Upper lobe of left lung (tissue), 6 donors: ENCODE data around the gene LAD1. TPM values are rescaled to one million over a fixed set of nuclear protein-coding genes. Genes with fewer than 3 reads are reported as not detected.

Experiments
- ATAC-seq, 2 donors: fragments of 200-7000 bp; cut with Tn5 transposase; one replicate each; pipeline ENCODE4 v1.9.1; 2022; ENCODE audit warnings: mild to moderate bottlenecking in 2 of 2, moderate library complexity in 2 of 2; ENCODE audit not compliant: low FRiP score in 2 of 2
- DNase-seq, 2 donors: peaks; one replicate each; pipeline ENCODE4 v3.0.0-alpha.2; 2019 to 2020
- H3K27ac ChIP-seq, 4 donors: fragments of 200-600 bp; sonication (generic); one replicate each; pipeline ENCODE4 v1.5.1; 2016 to 2019
- H3K27me3 ChIP-seq, 4 donors: fragments of 200-600 bp; sonication (generic); one replicate each; pipeline ENCODE4 v1.5.1; 2017 to 2019
- H3K36me3 ChIP-seq, 4 donors: fragments of 200-600 bp; sonication (generic); one replicate each; pipeline ENCODE4 v1.5.1; 2016 to 2019
- H3K4me1 ChIP-seq, 4 donors: fragments of 200-600 bp; sonication (generic); one replicate each; pipeline ENCODE4 v1.5.1; 2018 to 2019
- H3K4me3 ChIP-seq, 4 donors: fragments of 200-600 bp; sonication (generic); one replicate each; pipeline ENCODE4 v1.5.1; 2017 to 2019; ENCODE audit warnings: mild to moderate bottlenecking in 2 of 4, moderate library complexity in 1 of 4
- H3K9me3 ChIP-seq, 4 donors: fragments of 200-600 bp; sonication (generic); one replicate each; pipeline ENCODE4 v1.5.1; 2018 to 2019
- CTCF ChIP-seq, 6 experiments: fragments of 450-650 bp in 4 of 6; fragments of 200-600 bp in 2 of 6; sonication (generic) in 2 of 6; IDR thresholded peaks; one replicate each; pipeline ENCODE4 v1.5.1; 2016 to 2019; ENCODE audit warnings: antibody characterized with exemption in 6 of 6
- EP300 ChIP-seq, 4 donors: sonication (generic); formaldehyde crosslinking; IDR thresholded peaks; one replicate each; pipeline ENCODE4 v1.5.1; 2017; ENCODE audit warnings: antibody characterized with exemption in 4 of 4, control low read depth in 2 of 4
- POLR2A ChIP-seq, 4 donors: fragments of 450-650 bp; IDR thresholded peaks; one replicate each; pipeline ENCODE4 v1.5.1; 2016 to 2017; ENCODE audit warnings: antibody characterized with exemption in 4 of 4, mild to moderate bottlenecking in 2 of 4
- POLR2AphosphoS5 ChIP-seq, 2 donors: sonication (generic); formaldehyde crosslinking; IDR thresholded peaks; one replicate each; pipeline ENCODE4 v1.5.1; 2017; ENCODE audit warnings: antibody characterized with exemption in 2 of 2
- WGBS, 2 donors: methylation state at CpG; one replicate each; pipeline ENCODE4 v1.1.5; 2017 to 2018; 5-methylcytosine and 5-hydroxymethylcytosine counted together
- total RNA-seq, 6 donors: library from RNA; depleted of rRNA in 4 of 6; stranded (reverse); fragments of >200 nt in 4 of 6; gene quantifications; one replicate each; pipeline versions ENCODE4 v1.1.0 to v1.2.1, GENCODE V29; 2016 to 2021
- donor health status: DM: no; HTN: no; CAD: no; lungs with moderate emphysema.
- donor health status: DM: no; HTN: yes; CAD: no; lungs with severe emphysema.

LAD1 gene
- total RNA-seq, 6 donors from 2014 or later = 12.6 to 48.1 (median 39.1) TPM

- Histone ChIP-seq H3K4me3 (no peak overlapping the region), H3K27me3 (no peaks in the 10 kb centered on the region), H3K9me3 (no peaks in the 10 kb centered on the region), H3K27ac (no peak overlapping the region), H3K36me3 (no peaks in the 10 kb centered on the region), H3K4me1 (no peaks in the 10 kb centered on the region)
- no peak for TF ChIP-seq CTCF (IDR thresholded peaks at IDR 0.05)
- no peak for TF ChIP-seq POLR2AphosphoS5 (IDR thresholded peaks at IDR 0.05)
- TF ChIP-seq POLR2A (IDR thresholded peaks at IDR 0.05) = no peak
- TF ChIP-seq EP300 (IDR thresholded peaks at IDR 0.05) = no peak
- DNase-seq = no peak
- no peak for ATAC-seq
- WGBS, 2 donors = 87 to 100% methylated on average over 4 to 7 of the region's 7 CpGs
Observed at GRCh38 chr1:201420608-201421002, 21.5 kb upstream of the LAD1 start.

GRCh38 chr1:201419746-201420607 is 20.9 kb upstream of the LAD1 start:
- no peaks in the 10 kb centered on the region for H3K9me3 ChIP-seq
- ATAC-seq (no peak), DNase-seq (no peak)
- WGBS, 2 donors = 79 to 81% methylated on average over 10 to 12 of the region's 12 CpGs
- no peak overlapping the region for H3K4me3 ChIP-seq
- H3K27me3 ChIP-seq = no peaks in the 10 kb centered on the region
- TF ChIP-seq CTCF (IDR thresholded peaks at IDR 0.05) (no peak), EP300 (IDR thresholded peaks at IDR 0.05) (no peak), POLR2AphosphoS5 (IDR thresholded peaks at IDR 0.05) (no peak), POLR2A (IDR thresholded peaks at IDR 0.05) (no peak)
- H3K4me1 ChIP-seq = no peaks in the 10 kb centered on the region
- no peaks in the 10 kb centered on the region for H3K36me3 ChIP-seq
- H3K27ac ChIP-seq = no peak overlapping the region

GRCh38 chr1:201419256-201419655 is 20.1 kb upstream of the LAD1 start:
- WGBS, 2 donors = 82 to 89% methylated on average over 4 of the region's 4 CpGs
- ATAC-seq = no peak
- H3K4me1 ChIP-seq = no peaks in the 10 kb centered on the region
- H3K4me3 ChIP-seq = no peak overlapping the region
- no peak for DNase-seq
- H3K36me3 ChIP-seq = no peaks in the 10 kb centered on the region
- no peak overlapping the region for H3K27ac ChIP-seq
- no peaks in the 10 kb centered on the region for H3K27me3 ChIP-seq
- no peaks in the 10 kb centered on the region for H3K9me3 ChIP-seq
- TF ChIP-seq POLR2AphosphoS5 (IDR thresholded peaks at IDR 0.05) = no peak
- TF ChIP-seq EP300 (IDR thresholded peaks at IDR 0.05) = no peak
- no peak for TF ChIP-seq POLR2A (IDR thresholded peaks at IDR 0.05)
- no peak for TF ChIP-seq CTCF (IDR thresholded peaks at IDR 0.05)

- Histone ChIP-seq H3K9me3 (no peaks in the 10 kb centered on the region), H3K27me3 (no peaks in the 10 kb centered on the region), H3K4me1 (no peaks in the 10 kb centered on the region), H3K4me3 (no peak overlapping the region), H3K27ac (no peak overlapping the region), H3K36me3 (no peaks in the 10 kb centered on the region)
- WGBS, 2 donors = 78 to 87% methylated on average over 3 of the region's 3 CpGs
- ATAC-seq (no peak), DNase-seq (no peak)
- TF ChIP-seq POLR2A (IDR thresholded peaks at IDR 0.05) (no peak), POLR2AphosphoS5 (IDR thresholded peaks at IDR 0.05) (no peak), EP300 (IDR thresholded peaks at IDR 0.05) (no peak), CTCF (IDR thresholded peaks at IDR 0.05) (no peak)
Observed at GRCh38 chr1:201418461-201418860, 19.3 kb upstream of the LAD1 start.
